C4-2B (cell line): ENCODE data around the gene TPK1.
A peak's percentile ranks its signal among the peaks of the same experiment; 100 is the strongest.

ENCODE experiments used
- H3K27ac ChIP-seq: fragments of 450-650 bp; 2 replicates; pipeline ENCODE4 v1.5.1; 2017
- ZFX ChIP-seq: fragments of 450-650 bp; IDR thresholded peaks from 2 replicates; pipeline ENCODE4 v1.6.1; 2017
- TF ChIP-seq, protein P1 (sequence below): fragments of 450-650 bp; conservative IDR thresholded peaks from 2 replicates; pipeline ENCODE4 v1.5.1; 2017; ENCODE audit warnings: mild to moderate bottlenecking

The TPK1 gene

DNA sequence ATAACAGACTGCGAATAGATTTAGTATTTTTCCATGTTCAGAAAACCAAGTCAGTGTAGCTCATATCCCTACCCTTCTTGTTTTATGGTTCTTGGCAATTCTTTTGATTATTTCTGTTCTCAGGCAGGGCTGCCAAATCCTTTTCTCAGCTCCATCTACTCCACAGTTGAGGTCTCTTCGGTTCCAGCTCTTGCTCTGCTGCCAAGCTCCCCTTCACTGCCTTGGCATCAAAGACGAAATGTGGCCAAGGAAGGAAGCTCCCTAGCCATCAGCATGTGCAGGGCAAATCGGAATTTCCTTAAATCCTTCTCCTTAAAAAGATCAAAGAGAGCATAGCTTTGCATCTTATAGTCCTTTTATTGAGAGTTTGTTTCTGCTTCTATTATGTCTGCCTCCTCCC is 315.9 kb downstream of the TPK1 start:
- TF ChIP-seq, protein P1, sequence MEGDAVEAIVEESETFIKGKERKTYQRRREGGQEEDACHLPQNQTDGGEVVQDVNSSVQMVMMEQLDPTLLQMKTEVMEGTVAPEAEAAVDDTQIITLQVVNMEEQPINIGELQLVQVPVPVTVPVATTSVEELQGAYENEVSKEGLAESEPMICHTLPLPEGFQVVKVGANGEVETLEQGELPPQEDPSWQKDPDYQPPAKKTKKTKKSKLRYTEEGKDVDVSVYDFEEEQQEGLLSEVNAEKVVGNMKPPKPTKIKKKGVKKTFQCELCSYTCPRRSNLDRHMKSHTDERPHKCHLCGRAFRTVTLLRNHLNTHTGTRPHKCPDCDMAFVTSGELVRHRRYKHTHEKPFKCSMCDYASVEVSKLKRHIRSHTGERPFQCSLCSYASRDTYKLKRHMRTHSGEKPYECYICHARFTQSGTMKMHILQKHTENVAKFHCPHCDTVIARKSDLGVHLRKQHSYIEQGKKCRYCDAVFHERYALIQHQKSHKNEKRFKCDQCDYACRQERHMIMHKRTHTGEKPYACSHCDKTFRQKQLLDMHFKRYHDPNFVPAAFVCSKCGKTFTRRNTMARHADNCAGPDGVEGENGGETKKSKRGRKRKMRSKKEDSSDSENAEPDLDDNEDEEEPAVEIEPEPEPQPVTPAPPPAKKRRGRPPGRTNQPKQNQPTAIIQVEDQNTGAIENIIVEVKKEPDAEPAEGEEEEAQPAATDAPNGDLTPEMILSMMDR = no peak
- TF ChIP-seq ZFX = no peak
- H3K27ac ChIP-seq = no peak overlapping the region

DNA sequence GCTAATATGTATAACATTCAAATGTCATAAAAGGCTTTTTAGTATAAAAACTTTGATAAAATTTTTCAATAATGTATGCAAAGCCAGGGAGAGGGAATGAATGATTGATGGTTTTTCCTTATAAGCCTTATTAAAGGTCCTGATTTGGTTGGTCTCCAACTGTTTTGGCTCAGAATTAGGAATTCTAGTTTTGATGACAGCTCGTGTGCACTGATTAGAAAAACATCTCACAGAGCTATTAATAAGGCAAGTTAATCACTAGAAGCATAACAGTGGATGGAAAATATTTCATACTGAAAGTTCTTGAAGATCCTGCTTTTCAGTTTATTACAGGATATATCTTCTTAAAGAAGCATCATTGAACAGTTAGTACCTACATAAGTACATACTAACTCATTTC is 317.5 kb downstream of the TPK1 start:
- no peak overlapping the region for H3K27ac ChIP-seq
- TF ChIP-seq ZFX = no peak
- TF ChIP-seq, protein P1 = no peak

DNA sequence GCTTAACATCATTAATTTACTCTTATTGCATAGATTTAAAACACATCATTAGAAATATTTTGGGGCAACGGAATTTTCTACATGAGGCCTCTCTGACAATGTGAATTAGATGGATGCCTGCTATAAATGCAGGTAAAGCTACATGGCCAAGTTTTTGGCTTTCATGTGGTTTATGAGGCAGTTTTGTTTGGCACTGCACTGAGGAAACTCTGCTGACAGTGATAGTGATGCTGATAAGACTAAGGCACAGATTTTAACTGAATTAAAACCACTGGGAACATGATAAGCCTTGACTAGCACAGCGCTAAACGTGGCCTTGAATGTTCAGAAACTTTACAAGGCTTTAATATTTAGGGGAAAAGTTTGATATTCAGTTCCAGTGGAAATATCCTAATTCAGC is 318.1 kb downstream of the TPK1 start:
- H3K27ac ChIP-seq = no peak overlapping the region
- TF ChIP-seq, protein P1 = no peak
- no peak for TF ChIP-seq ZFX

DNA sequence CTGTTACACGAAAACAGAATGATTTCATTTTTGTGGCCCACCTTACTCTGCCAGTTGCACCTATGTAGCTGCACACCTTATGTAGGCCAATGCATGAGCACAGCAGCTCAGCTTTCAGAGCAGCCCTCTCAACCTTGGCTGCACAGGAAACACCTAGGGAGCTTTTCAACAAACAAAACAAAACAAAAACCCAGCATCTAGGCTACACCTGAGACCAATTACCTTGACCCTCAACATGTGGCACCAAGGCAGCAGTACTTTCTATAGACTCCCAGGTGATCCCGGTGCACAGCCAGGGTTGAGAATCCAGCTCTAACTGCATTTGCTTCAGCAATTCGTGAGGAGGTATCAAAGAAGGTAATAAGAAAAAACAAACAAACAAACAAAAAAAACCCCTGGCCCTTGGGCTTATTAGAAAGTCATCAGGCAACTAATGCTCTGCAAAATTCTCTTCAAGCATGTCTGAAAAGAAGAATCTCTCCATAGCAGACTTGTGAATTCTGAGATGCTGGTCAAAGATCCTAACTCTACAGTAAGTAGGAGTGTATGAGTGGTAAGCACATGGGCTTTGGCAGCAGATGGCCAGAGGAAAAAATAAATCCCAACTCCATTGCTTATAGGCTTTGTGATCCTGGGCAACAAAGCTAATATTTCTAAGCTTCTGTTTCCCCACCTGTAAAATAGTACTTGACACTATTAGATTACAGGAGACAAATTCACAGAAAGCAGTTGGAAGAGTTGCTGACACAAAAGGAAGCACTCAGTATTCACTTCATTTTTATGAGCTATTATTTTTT is 318.9 kb downstream of the TPK1 start:
- no peak for TF ChIP-seq ZFX
- TF ChIP-seq, protein P1 = no peak
- no peak overlapping the region for H3K27ac ChIP-seq

DNA sequence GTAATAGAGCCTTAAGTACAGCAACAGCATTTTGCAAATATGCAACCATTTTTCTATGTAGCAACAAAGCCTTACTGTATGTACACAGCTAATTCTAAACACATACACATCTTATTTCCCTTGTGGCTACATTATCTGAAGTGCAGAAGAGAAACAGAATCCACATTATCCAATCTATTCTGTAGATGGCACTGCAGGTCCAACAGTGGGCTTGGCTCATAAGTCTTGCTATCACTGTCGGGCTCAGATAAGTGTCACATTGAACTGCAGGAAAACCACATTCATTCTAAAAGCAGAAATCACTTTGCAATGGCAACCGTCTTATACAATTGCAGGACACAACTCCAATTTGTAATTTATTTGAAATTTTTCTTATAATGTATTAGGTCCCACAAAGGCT is 322.5 kb downstream of the TPK1 start:
- H3K27ac ChIP-seq = no peak overlapping the region
- no peak for TF ChIP-seq ZFX
- TF ChIP-seq, protein P1 = peak; percentile 72

DNA sequence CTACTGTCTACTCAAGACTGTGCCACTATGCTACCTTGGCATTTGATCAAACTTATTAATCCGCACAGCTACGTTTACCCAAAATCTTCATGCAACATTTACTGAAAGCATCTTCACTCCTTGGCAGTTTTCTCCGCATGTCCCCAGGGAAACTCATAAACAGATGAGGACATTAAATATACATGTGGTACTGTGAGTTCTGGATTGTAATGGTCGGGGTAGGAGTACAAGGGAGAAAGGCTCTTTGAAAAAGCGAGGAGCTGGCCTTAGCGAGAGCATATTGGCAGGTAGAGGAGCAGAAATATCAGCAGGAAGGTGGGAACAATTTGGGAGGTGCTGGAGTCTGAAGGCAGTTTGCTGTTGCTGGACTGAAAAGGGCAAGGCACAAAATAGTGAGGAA is 325.2 kb downstream of the TPK1 start:
- TF ChIP-seq, protein P1 = no peak
- TF ChIP-seq ZFX = no peak
- H3K27ac ChIP-seq = peak overlapping the region; percentile 40; the same call in 1 of the 2 replicates

DNA sequence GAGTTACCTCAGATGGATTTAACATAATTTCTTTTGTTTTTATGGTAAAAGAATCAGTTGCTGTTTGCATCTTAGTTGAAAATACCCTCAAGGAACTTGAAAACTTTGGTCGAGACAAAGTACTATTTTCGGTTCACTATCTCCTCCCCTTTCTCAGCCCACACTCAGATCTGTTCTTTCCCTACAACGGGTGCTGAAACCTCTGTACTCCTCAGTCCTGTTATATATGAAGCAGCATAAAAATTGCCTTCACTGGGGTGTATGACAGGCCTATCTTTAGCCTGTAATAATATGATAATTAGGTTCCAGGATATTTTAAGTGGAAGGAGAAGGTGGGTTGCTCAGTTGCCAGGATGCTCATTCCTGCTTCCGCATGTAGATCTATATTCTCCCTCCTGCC is 327.2 kb downstream of the TPK1 start:
- TF ChIP-seq, protein P1 = no peak
- no peak for TF ChIP-seq ZFX
- no peak overlapping the region for H3K27ac ChIP-seq
